Astrocyte of the cerebellum (primary cell): ENCODE data around the gene ANK2.

Source experiments
- DNase-seq: peaks from one replicate; pipeline ENCODE4 v3.0.0-alpha.2; 2011; ENCODE audit warnings: low read depth
- H3K4me3 ChIP-seq: 2 replicates; pipeline ENCODE4 v1.5.1; 2011; ENCODE audit warnings: mild to moderate bottlenecking, low read depth, low read length, moderate library complexity
- CTCF ChIP-seq: IDR thresholded peaks from 2 replicates; pipeline ENCODE4 v1.5.1; 2012; ENCODE audit warnings: low read length, low read depth, moderate library complexity, mild to moderate bottlenecking; ENCODE audit errors: missing control alignments
- in situ Hi-C: cut with HindIII; loops from 2 replicates; pipeline ENCODE4 v1.10.0; 2017; ENCODE audit warnings: low sequenced_read_pairs

The ANK2 gene

GRCh38 chr4:113020966-113021365, 28.5 kb upstream of the ANK2 start:
- in situ Hi-C loops, result no loop called here
- TF ChIP-seq CTCF, result no peak
- no peak overlapping the region for H3K4me3 ChIP-seq
- DNase-seq, result peak; percentile 3

- H3K4me3 ChIP-seq, result no peak overlapping the region
- TF ChIP-seq CTCF, result no peak
- in situ Hi-C loops, result no loop called here
- DNase-seq, result no peak
Observed at GRCh38 chr4:113024388-113024787, 25.1 kb upstream of the ANK2 start.

GRCh38 chr4:113025416-113025815, 24.0 kb upstream of the ANK2 start:
- in situ Hi-C loops, result no loop called here
- H3K4me3 ChIP-seq, result no peak overlapping the region
- TF ChIP-seq CTCF, result no peak
- no peak for DNase-seq

- no peak for DNase-seq
- in situ Hi-C loops, result no loop called here
- TF ChIP-seq CTCF, result no peak
Observed at GRCh38 chr4:113026556-113026955, 22.9 kb upstream of the ANK2 start.

GRCh38 chr4:113028074-113028473, 21.4 kb upstream of the ANK2 start:
- no peak overlapping the region for H3K4me3 ChIP-seq

More at GRCh38 chr4:113026556-113026955, 22.9 kb upstream of the ANK2 start:
- no peak overlapping the region for H3K4me3 ChIP-seq

GRCh38 chr4:113031212-113031611, 18.2 kb upstream of the ANK2 start:
- in situ Hi-C loops, result no loop called here
- DNase-seq, result no peak
- no peak overlapping the region for H3K4me3 ChIP-seq
- no peak for TF ChIP-seq CTCF

More at GRCh38 chr4:113028074-113028473, 21.4 kb upstream of the ANK2 start:
- no peak for TF ChIP-seq CTCF
- no peak for DNase-seq
- in situ Hi-C loops, result no loop called here

- H3K4me3 ChIP-seq, result no peak overlapping the region
- in situ Hi-C loops, result no loop called here
- no peak for DNase-seq
- TF ChIP-seq CTCF, result no peak
Observed at GRCh38 chr4:113040793-113041192, 8.7 kb upstream of the ANK2 start.
